Thymus (tissue), 11 donors: ENCODE data around the gene PKLR. TPM values are rescaled to one million over a fixed set of nuclear protein-coding genes. Genes with fewer than 3 reads are reported as not detected.

ENCODE experiments used
- DNase-seq, 9 donors: peaks; one replicate each; pipeline ENCODE4 v3.0.0-alpha.2; 2013; ENCODE audit warnings: low spot score in 9 of 9, low read depth in 6 of 9, missing footprints in 1 of 9
- H3K27ac ChIP-seq, 2 donors: one replicate each; pipeline ENCODE4 v1.5.1; 2013; ENCODE audit warnings: control low read depth in 1 of 2, low read depth in 1 of 2, low read length in 1 of 2, mild to moderate bottlenecking in 1 of 2, moderate library complexity in 1 of 2
- H3K27me3 ChIP-seq, 2 donors: one replicate each; pipeline ENCODE4 v1.5.1; 2013; ENCODE audit warnings: low read length in 1 of 2; ENCODE audit not compliant: control insufficient read depth in 2 of 2, insufficient read depth in 1 of 2
- H3K36me3 ChIP-seq, 2 donors: one replicate each; pipeline ENCODE4 v1.5.1; 2013; ENCODE audit warnings: low read length in 1 of 2, mild to moderate bottlenecking in 1 of 2, moderate library complexity in 1 of 2; ENCODE audit not compliant: control insufficient read depth in 2 of 2, insufficient read depth in 2 of 2
- H3K4me1 ChIP-seq, 2 donors: one replicate each; pipeline ENCODE4 v1.5.1; 2013; ENCODE audit warnings: low read length in 2 of 2; ENCODE audit not compliant: control insufficient read depth in 2 of 2, insufficient read depth in 2 of 2
- H3K4me3 ChIP-seq, 2 donors: one replicate each; pipeline ENCODE4 v1.5.1; 2013; ENCODE audit warnings: low read length in 2 of 2, control low read depth in 1 of 2, mild to moderate bottlenecking in 1 of 2
- H3K9me3 ChIP-seq, 2 donors: one replicate each; pipeline ENCODE4 v1.5.1; 2013; ENCODE audit warnings: low read length in 1 of 2, mild to moderate bottlenecking in 1 of 2; ENCODE audit not compliant: control insufficient read depth in 2 of 2, insufficient read depth in 1 of 2
- WGBS: extraction: QIAGEN DNeasy Blood & Tissue Kit; methylation state at CpG from one replicate; pipeline ENCODE4 v1.1.7; 2013; 5-methylcytosine and 5-hydroxymethylcytosine counted together
- polyA plus RNA-seq: library from polyadenylated mRNA; stranded (reverse); fragments of 200-250 nt; gene quantifications from one replicate; pipeline ENCODE4 v1.2.3, GENCODE V29; 2013
- total RNA-seq: library from RNA; stranded (reverse); fragments of 120-200 nt; gene quantifications from one replicate; pipeline ENCODE4 v1.2.4, GENCODE V29; 2013
- donor health status: healthy.

PKLR gene
- total and polyA plus RNA-seq, 2 donors, result 0.05 to 0.19 TPM

DNA sequence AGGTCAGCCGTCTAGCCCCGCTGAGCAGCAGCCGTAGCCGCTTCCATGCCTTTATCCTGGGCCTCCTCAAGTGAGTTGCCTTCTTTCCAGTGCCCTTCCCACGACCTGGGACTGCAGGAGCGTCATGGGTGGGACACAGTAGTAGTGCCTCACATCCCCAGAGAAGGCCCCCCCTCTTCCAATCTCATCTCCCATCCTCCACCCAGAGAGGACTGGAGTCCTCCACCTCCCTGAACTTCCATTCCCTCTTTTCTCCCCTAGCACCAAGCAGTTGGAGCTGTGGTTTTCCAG is 24.3 kb upstream of the PKLR start:
- Histone ChIP-seq H3K9me3 (no peaks in the 10 kb centered on the region), H3K4me1 (peaks cover 8 to 47% of the 10 kb centered on the region in 2 donors), H3K27ac (no peak overlapping the region), H3K4me3 (peak overlapping the region in 1 of 2 donors; percentile 87), H3K36me3 (peaks cover 11 to 13% of the 10 kb centered on the region in 2 donors), H3K27me3 (peaks cover 0 to 30% of the 10 kb centered on the region in 2 donors)
- no peak for DNase-seq
- 92% methylated on average over 6 of the region's 6 CpGs for WGBS

DNA sequence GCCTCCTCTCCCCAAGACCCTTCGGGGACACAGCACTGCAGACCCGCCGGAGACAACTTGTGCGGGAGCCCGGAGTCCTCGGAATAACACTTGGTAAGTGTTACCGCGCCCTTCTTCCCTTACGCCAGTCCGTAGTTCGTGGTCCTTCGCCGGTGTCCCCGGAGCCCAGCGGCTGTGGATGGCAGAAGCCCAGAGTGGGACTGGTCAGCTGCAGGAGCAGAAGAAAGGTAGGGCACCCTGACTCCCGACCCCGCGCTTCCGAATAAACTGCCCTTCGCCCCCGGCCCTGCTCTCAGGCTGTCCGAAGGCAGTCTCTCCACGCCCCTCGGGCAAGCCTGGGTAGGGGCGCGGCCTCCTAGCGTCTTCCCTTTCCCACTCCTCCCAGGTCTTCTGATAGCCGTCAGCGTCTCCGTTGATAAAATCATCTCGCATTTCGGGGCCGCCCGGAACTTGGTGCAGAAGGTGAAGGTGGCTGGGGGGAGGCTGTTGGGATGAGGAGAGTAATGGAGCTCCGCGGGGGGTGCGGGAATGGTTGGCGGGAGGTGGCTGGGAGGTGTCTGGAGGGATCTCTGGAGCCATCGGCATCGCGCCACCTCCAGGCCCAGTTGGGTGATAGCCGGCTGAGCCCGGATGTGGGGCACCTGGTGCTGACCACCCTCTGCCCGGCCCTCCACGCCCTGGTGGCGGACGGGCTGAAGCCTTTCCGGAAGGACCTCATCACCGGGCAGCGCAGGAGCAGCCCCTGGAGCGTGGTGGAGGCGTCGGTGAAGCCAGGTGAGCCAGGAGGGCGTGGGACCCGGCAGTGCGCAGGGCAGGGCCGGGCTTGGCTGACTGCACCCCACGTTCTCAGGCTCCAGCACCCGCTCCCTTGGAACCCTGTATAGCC is 23.7 kb upstream of the PKLR start:
- Histone ChIP-seq H3K27ac (no peak overlapping the region), H3K4me1 (peaks cover 8 to 53% of the 10 kb centered on the region in 2 donors), H3K9me3 (no peaks in the 10 kb centered on the region), H3K4me3 (peak overlapping the region; percentile 71 to 87), H3K36me3 (peaks cover 7% of the 10 kb centered on the region in 2 donors), H3K27me3 (peaks cover 0 to 30% of the 10 kb centered on the region in 2 donors)
- 22% methylated on average over 59 of the region's 59 CpGs for WGBS
- DNase-seq, result no peak

DNA sequence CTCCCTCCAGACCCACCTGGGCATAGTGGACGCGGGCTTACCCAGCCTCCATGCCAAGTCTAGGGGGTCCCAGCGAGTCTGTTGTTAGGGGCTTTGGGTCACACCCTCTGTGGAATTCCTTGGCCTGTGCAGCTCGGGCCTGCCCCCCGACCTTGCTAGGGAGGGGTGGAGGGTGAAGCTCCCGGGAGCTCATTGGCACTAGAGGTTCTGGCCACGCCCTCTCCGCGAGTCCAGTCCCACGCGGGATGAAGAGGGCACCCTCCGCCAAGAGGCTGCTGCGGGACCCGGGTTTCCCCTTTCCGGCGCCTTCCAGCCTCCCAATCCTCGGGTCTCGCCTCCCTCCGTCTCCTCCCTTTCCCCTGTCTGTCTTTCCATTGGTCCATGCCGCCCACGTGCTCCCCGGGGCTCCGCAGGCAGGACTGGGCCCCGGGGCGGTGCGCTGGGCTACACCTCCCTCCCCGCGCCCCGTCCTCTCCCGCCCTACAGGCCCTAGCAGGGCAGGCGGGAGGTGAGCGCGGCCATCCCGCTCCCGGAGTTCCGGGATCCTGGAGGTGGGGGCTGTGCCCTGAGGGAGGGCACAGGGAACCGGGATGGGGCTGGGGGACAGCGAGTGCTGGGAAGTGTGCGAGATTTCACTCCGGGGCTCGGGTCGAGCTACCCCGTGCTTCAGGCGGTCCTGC is 22.9 kb upstream of the PKLR start:
- peak overlapping the region; percentile 79 to 83 for H3K27ac ChIP-seq
- H3K9me3 ChIP-seq, result no peaks in the 10 kb centered on the region
- peaks cover 0 to 30% of the 10 kb centered on the region in 2 donors for H3K27me3 ChIP-seq
- peak overlapping the region; percentile 71 to 87 for H3K4me3 ChIP-seq
- peaks cover 7 to 9% of the 10 kb centered on the region in 2 donors for H3K36me3 ChIP-seq
- under 1% methylated on average over 44 of the region's 44 CpGs for WGBS
- DNase-seq, result peak in 8 of 9 donors; percentile 68 to 91 (median 78)
- H3K4me1 ChIP-seq, result peaks cover 8 to 53% of the 10 kb centered on the region in 2 donors

DNA sequence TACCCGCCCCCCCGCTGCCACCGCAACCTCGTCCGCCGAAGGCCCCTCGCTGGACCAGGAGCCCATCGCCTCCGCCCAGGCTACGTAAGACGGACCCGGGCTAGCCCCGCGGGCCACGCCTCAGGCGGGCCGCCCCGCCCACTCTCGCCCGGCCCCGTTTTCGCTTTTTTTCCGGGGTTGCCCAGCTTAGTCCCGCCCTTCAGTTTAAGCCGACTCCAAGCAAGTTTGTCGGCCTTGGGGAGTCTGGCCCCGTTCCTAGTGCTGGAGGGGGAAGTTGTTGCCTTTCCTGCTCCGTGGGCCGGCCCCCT is 22.4 kb upstream of the PKLR start:
- DNase-seq, result peak in 7 of 9 donors; percentile 39 to 86 (median 74)
- under 1% methylated on average over 29 of the region's 29 CpGs for WGBS
- Histone ChIP-seq H3K4me3 (peak overlapping the region; percentile 71 to 87), H3K4me1 (peaks cover 8 to 53% of the 10 kb centered on the region in 2 donors), H3K27ac (peak overlapping the region; percentile 79 to 83), H3K27me3 (peaks cover 0 to 30% of the 10 kb centered on the region in 2 donors), H3K36me3 (peaks cover 8 to 12% of the 10 kb centered on the region in 2 donors), H3K9me3 (no peaks in the 10 kb centered on the region)

DNA sequence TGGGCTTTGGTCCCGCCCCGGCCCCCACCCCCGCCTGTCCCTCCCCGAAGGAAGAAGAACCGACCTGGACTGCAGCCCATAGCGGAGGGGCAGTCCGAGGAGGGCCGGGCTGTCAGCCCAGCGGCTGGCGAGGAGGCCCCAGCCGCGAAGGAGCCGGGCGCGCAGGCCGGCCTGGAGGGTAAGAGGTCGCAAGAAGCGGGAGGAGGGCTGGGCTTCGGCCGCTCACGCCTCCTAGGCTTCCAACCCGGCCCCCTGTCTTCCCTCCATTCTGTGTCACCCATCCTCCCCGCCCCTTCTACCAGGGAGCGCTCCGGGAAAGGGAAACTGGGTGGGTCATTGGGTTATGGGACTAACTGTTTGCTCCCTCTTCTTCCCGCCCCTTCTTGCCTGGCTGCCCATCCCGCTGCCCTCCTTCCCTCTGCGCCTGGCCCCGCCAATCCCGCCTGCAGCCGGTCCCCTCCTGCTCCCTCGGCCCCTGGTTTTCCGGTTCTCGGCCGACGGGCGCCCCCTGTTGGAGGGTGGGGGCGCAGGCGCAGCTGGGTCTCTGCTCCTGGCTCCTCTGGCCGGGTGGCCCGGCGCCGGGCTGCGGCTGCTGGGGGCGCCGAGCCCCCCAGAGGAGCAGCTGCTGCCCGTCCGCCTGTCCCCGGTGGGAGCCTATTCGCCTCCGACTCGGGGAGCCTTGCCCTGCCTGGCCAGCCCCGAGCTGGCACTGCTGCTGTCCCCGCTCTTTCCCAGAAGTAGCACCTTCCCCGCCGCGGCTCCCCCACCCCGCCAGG is 21.9 kb upstream of the PKLR start:
- peak overlapping the region; percentile 78 to 79 for H3K27ac ChIP-seq
- under 1% methylated on average over 58 of the region's 58 CpGs for WGBS
- peak in 7 of 9 donors; percentile 46 to 88 (median 79) for DNase-seq
- peak overlapping the region; percentile 71 to 87 for H3K4me3 ChIP-seq
- peaks cover 13% of the 10 kb centered on the region in 2 donors for H3K36me3 ChIP-seq
- H3K4me1 ChIP-seq, result peaks cover 8 to 53% of the 10 kb centered on the region in 2 donors
- H3K9me3 ChIP-seq, result no peaks in the 10 kb centered on the region
- H3K27me3 ChIP-seq, result peaks cover 0 to 30% of the 10 kb centered on the region in 2 donors

DNA sequence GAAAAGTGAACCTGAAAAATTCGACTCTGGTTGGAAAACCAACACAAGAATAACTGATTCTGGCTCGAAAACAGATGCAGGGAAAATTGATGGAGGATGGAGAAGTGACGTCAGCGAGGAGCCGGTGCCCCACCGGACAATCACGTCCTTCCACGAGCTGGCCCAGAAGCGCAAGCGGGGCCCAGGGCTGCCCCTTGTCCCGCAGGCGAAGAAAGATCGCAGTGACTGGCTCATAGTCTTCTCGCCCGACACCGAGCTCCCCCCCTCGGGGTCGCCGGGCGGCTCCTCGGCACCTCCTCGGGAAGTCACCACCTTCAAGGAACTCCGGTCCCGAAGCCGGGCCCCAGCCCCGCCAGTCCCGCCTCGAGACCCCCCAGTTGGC is 21.3 kb upstream of the PKLR start:
- 3% methylated on average over 28 of the region's 28 CpGs for WGBS
- peaks cover 0 to 30% of the 10 kb centered on the region in 2 donors for H3K27me3 ChIP-seq
- DNase-seq, result no peak
- H3K36me3 ChIP-seq, result peaks cover 18 to 19% of the 10 kb centered on the region in 2 donors
- no peak overlapping the region for H3K27ac ChIP-seq
- H3K4me1 ChIP-seq, result peaks cover 8 to 53% of the 10 kb centered on the region in 2 donors
- H3K9me3 ChIP-seq, result no peaks in the 10 kb centered on the region
- peak overlapping the region; percentile 71 to 87 for H3K4me3 ChIP-seq

DNA sequence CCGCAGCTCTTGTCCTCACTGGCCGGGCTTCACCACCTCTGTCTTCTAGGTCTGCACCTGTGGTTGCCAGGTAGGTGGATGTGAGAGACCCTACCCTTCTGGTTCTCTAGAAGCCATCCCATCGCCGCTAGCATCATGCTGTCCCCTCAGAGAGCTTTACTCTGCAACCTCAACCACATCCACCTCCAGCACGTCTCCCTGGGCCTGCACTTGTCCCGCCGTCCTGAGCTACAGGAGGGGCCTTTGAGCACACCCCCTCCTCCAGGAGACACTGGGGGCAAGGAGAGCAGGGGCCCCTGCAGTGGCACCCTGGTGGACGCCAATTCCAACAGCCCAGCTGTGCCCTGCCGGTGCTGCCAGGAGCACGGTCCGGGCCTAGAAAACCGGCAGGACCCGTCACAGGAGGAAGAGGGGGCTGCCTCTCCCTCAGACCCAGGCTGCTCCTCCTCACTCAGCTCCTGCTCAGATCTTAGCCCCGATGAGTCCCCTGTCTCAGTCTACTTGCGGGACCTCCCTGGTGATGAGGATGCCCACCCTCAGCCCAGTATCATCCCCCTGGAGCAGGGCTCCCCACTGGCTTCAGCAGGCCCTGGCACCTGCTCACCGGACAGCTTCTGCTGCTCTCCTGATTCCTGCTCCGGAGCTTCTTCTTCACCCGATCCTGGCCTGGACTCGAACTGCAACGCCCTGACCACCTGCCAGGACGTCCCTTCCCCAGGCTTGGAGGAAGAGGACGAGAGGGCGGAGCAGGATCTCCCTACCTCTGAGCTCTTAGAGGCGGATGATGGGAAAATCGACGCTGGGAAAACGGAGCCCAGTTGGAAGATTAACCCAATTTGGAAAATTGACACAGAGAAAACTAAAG is 20.6 kb upstream of the PKLR start:
- Histone ChIP-seq H3K4me3 (peak overlapping the region in 1 of 2 donors; percentile 87), H3K4me1 (peaks cover 8 to 53% of the 10 kb centered on the region in 2 donors), H3K9me3 (no peaks in the 10 kb centered on the region), H3K36me3 (peaks cover 19% of the 10 kb centered on the region in 2 donors), H3K27me3 (peaks cover 0 to 30% of the 10 kb centered on the region in 2 donors), H3K27ac (peak overlapping the region in 1 of 2 donors; percentile 24)
- no peak for DNase-seq
- WGBS, result 87% methylated on average over 27 of the region's 27 CpGs
